GM12878 (cell line): ENCODE data around the gene GRAMD1A.

Source experiments
- POU2F2 ChIP-seq: IDR thresholded peaks from 3 replicates; pipeline ENCODE4 v1.6.1; 2011; ENCODE audit warnings: low read depth, mild to moderate bottlenecking, low read length, borderline replicate concordance
- SUZ12 ChIP-seq: fragments of 200-600 bp; sonication (generic); IDR thresholded peaks from one replicate; pipeline ENCODE4 v1.6.1; 2018; ENCODE audit warnings: antibody characterized with exemption, mild to moderate bottlenecking; ENCODE audit not compliant: unreplicated experiment
- TBL1XR1 ChIP-seq: IDR thresholded peaks from 2 replicates; pipeline ENCODE4 v1.6.1; 2012; ENCODE audit warnings: low read depth, low read length, improper control_type of control experiment
- TF ChIP-seq, protein P1 (sequence below), 3 experiments: IDR thresholded peaks in 2 of 3; conservative IDR thresholded peaks in 1 of 3; 2 replicates each; pipeline ENCODE4 v1.5.1; 2011; ENCODE audit warnings: low read depth in 3 of 3, low read length in 3 of 3, mild to moderate bottlenecking in 3 of 3, control low read depth in 2 of 3, moderate library complexity in 2 of 3, inconsistent platforms in 1 of 3, mixed read lengths in 1 of 3; ENCODE audit not compliant: control insufficient read depth in 2 of 3, insufficient read depth in 1 of 3; ENCODE audit errors: extremely low read depth in 1 of 3

DNA sequence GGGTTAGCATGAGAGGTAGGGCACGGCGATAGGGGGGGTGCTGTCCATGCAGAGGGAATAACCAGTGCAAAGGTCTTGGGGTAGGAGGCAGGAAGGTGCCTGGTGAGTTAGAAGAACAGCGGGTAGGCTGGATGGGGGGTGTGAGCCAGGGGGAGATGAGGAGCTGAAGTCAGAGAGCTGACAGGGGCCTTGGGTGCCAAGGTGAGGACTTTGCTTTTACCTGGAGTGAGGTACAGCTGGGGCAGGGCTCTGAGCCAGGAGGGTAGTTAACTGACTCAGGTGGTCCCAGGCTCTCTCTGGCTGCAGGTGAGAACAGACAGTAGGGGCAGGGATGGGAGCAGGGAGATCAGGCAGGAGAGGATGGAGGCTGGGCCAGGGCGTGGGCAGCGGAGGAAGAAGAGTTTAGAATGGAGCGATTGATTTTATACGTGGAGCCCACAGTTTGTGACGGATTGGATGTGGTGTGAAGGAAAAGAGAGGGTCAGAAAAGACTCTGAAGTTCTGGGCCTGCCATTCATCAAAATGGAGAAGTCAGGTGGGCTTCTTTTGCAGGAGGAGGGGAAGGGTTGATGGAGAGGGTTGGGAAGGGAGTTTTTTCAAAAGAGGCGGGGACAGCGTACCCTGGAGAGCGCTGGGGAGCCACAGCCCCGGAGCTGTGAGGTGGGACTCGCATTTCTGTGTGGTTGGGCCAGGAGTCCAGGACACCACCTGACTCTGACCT lies 1.2 kb upstream of the GRAMD1A start:
- no peak for TF ChIP-seq POU2F2
- TF ChIP-seq TBL1XR1, result no peak
- TF ChIP-seq, protein P1, sequence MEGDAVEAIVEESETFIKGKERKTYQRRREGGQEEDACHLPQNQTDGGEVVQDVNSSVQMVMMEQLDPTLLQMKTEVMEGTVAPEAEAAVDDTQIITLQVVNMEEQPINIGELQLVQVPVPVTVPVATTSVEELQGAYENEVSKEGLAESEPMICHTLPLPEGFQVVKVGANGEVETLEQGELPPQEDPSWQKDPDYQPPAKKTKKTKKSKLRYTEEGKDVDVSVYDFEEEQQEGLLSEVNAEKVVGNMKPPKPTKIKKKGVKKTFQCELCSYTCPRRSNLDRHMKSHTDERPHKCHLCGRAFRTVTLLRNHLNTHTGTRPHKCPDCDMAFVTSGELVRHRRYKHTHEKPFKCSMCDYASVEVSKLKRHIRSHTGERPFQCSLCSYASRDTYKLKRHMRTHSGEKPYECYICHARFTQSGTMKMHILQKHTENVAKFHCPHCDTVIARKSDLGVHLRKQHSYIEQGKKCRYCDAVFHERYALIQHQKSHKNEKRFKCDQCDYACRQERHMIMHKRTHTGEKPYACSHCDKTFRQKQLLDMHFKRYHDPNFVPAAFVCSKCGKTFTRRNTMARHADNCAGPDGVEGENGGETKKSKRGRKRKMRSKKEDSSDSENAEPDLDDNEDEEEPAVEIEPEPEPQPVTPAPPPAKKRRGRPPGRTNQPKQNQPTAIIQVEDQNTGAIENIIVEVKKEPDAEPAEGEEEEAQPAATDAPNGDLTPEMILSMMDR (IDR thresholded peaks at IDR 0.05 in 2 of 3, conservative IDR thresholded peaks at IDR 0.05 in 1 of 3; ENCODE audit: control insufficient read depth in 2 of 3, extremely low read depth in 1 of 3, insufficient read depth in 1 of 3, low read depth in 3 of 3, low read length in 3 of 3), result no peak
- TF ChIP-seq SUZ12, result no peak
